ENCODE measurements around the gene ZNF462. TPM values are rescaled to one million over a fixed set of nuclear protein-coding genes. Genes with fewer than 3 reads are reported as not detected.
A peak's percentile ranks its signal among the peaks of the same experiment; 100 is the strongest.

ZNF462 gene
- total and polyA plus RNA-seq, 4 donors, result 30.6 to 61.7 (median 41.7) TPM

- Histone ChIP-seq H3K4me3 (ENCODE audit: low read depth, low read length) (no peak overlapping the region), H3K4me1 (ENCODE audit: control insufficient read depth, insufficient read depth, low read length) (peaks cover 15% of the 10 kb centered on the region), H3K27me3 (ENCODE audit: control insufficient read depth, insufficient read depth, low read length) (no peaks in the 10 kb centered on the region), H3K27ac (ENCODE audit: low read depth, low read length) (no peak overlapping the region), H3K9me3 (ENCODE audit: control insufficient read depth, insufficient read depth, low read length) (no peaks in the 10 kb centered on the region), H3K36me3 (ENCODE audit: control insufficient read depth, insufficient read depth, low read length) (no peaks in the 10 kb centered on the region)
- no peak for DNase-seq (ENCODE audit: low read depth in 4 of 6, low spot score in 6 of 6)
- no CpG with 5 or more reads among the region's 2 CpGs for WGBS (ENCODE audit: insufficient coverage)
Measured at GRCh38 chr9:106874652-106875051, 11.7 kb downstream of the ZNF462 start.

- H3K4me1 ChIP-seq (ENCODE audit: control insufficient read depth, insufficient read depth, low read length), result peaks cover 15% of the 10 kb centered on the region
- no peaks in the 10 kb centered on the region for H3K9me3 ChIP-seq (ENCODE audit: control insufficient read depth, insufficient read depth, low read length)
- H3K36me3 ChIP-seq (ENCODE audit: control insufficient read depth, insufficient read depth, low read length), result no peaks in the 10 kb centered on the region
- H3K4me3 ChIP-seq (ENCODE audit: low read depth, low read length), result no peak overlapping the region
- no CpG with 5 or more reads among the region's 3 CpGs for WGBS (ENCODE audit: insufficient coverage)
- DNase-seq (ENCODE audit: low read depth in 4 of 6, low spot score in 6 of 6), result no peak
- no peaks in the 10 kb centered on the region for H3K27me3 ChIP-seq (ENCODE audit: control insufficient read depth, insufficient read depth, low read length)
- no peak overlapping the region for H3K27ac ChIP-seq (ENCODE audit: low read depth, low read length)
Measured at GRCh38 chr9:106875529-106875928, 12.6 kb downstream of the ZNF462 start.

- WGBS (ENCODE audit: insufficient coverage), result 93% methylated on average over 3 of the region's 6 CpGs
- no peaks in the 10 kb centered on the region for H3K27me3 ChIP-seq (ENCODE audit: control insufficient read depth, insufficient read depth, low read length)
- DNase-seq (ENCODE audit: low read depth in 4 of 6, low spot score in 6 of 6), result no peak
- no peak overlapping the region for H3K27ac ChIP-seq (ENCODE audit: low read depth, low read length)
- no peak overlapping the region for H3K4me3 ChIP-seq (ENCODE audit: low read depth, low read length)
- H3K4me1 ChIP-seq (ENCODE audit: control insufficient read depth, insufficient read depth, low read length), result peaks cover 10% of the 10 kb centered on the region
- no peaks in the 10 kb centered on the region for H3K36me3 ChIP-seq (ENCODE audit: control insufficient read depth, insufficient read depth, low read length)
- no peaks in the 10 kb centered on the region for H3K9me3 ChIP-seq (ENCODE audit: control insufficient read depth, insufficient read depth, low read length)
Measured at GRCh38 chr9:106877345-106877744, 14.4 kb downstream of the ZNF462 start.

GRCh38 chr9:106878081-106878837 lies 15.3 kb downstream of the ZNF462 start:
- Histone ChIP-seq H3K27ac (ENCODE audit: low read depth, low read length) (no peak overlapping the region), H3K36me3 (ENCODE audit: control insufficient read depth, insufficient read depth, low read length) (no peaks in the 10 kb centered on the region), H3K4me3 (ENCODE audit: low read depth, low read length) (no peak overlapping the region), H3K4me1 (ENCODE audit: control insufficient read depth, insufficient read depth, low read length) (peaks cover 10% of the 10 kb centered on the region), H3K27me3 (ENCODE audit: control insufficient read depth, insufficient read depth, low read length) (no peaks in the 10 kb centered on the region), H3K9me3 (ENCODE audit: control insufficient read depth, insufficient read depth, low read length) (no peaks in the 10 kb centered on the region)
- DNase-seq (ENCODE audit: low read depth in 4 of 6, low spot score in 6 of 6), result no peak
- 67% methylated on average over 1 of the region's 5 CpGs for WGBS (ENCODE audit: insufficient coverage)

GRCh38 chr9:106878934-106879333 lies 16.0 kb downstream of the ZNF462 start:
- Histone ChIP-seq H3K4me1 (ENCODE audit: control insufficient read depth, insufficient read depth, low read length) (peaks cover 10% of the 10 kb centered on the region), H3K27me3 (ENCODE audit: control insufficient read depth, insufficient read depth, low read length) (no peaks in the 10 kb centered on the region), H3K27ac (ENCODE audit: low read depth, low read length) (peak overlapping the region; percentile 30), H3K4me3 (ENCODE audit: low read depth, low read length) (no peak overlapping the region), H3K36me3 (ENCODE audit: control insufficient read depth, insufficient read depth, low read length) (no peaks in the 10 kb centered on the region), H3K9me3 (ENCODE audit: control insufficient read depth, insufficient read depth, low read length) (no peaks in the 10 kb centered on the region)
- WGBS (ENCODE audit: insufficient coverage), result 10% methylated on average over 4 of the region's 4 CpGs
- DNase-seq (ENCODE audit: low read depth in 4 of 6, low spot score in 6 of 6), result peak in 2 of 6 donors; percentile 72 to 86

- WGBS (ENCODE audit: insufficient coverage), result 33% methylated on average over 1 of the region's 3 CpGs
- Histone ChIP-seq H3K4me1 (ENCODE audit: control insufficient read depth, insufficient read depth, low read length) (peaks cover 10% of the 10 kb centered on the region), H3K27ac (ENCODE audit: low read depth, low read length) (peak overlapping the region; percentile 17), H3K36me3 (ENCODE audit: control insufficient read depth, insufficient read depth, low read length) (no peaks in the 10 kb centered on the region), H3K27me3 (ENCODE audit: control insufficient read depth, insufficient read depth, low read length) (no peaks in the 10 kb centered on the region), H3K4me3 (ENCODE audit: low read depth, low read length) (no peak overlapping the region), H3K9me3 (ENCODE audit: control insufficient read depth, insufficient read depth, low read length) (no peaks in the 10 kb centered on the region)
- DNase-seq (ENCODE audit: low read depth in 4 of 6, low spot score in 6 of 6), result peak in 2 of 6 donors; percentile 49 to 59
Measured at GRCh38 chr9:106879439-106879882, 16.5 kb downstream of the ZNF462 start.

GRCh38 chr9:106880081-106880480 lies 17.1 kb downstream of the ZNF462 start:
- Histone ChIP-seq H3K27me3 (ENCODE audit: control insufficient read depth, insufficient read depth, low read length) (no peaks in the 10 kb centered on the region), H3K36me3 (ENCODE audit: control insufficient read depth, insufficient read depth, low read length) (no peaks in the 10 kb centered on the region), H3K4me1 (ENCODE audit: control insufficient read depth, insufficient read depth, low read length) (peaks cover 10% of the 10 kb centered on the region), H3K4me3 (ENCODE audit: low read depth, low read length) (no peak overlapping the region), H3K27ac (ENCODE audit: low read depth, low read length) (no peak overlapping the region), H3K9me3 (ENCODE audit: control insufficient read depth, insufficient read depth, low read length) (no peaks in the 10 kb centered on the region)
- no peak for DNase-seq (ENCODE audit: low read depth in 4 of 6, low spot score in 6 of 6)
- 91% methylated on average over 4 of the region's 5 CpGs for WGBS (ENCODE audit: insufficient coverage)

GRCh38 chr9:106880863-106881262 lies 17.9 kb downstream of the ZNF462 start:
- H3K4me3 ChIP-seq (ENCODE audit: low read depth, low read length), result no peak overlapping the region
- whole genome bisulfite sequencing (ENCODE audit: insufficient coverage), result 67% methylated on average over 5 of the region's 6 CpGs
- no peak overlapping the region for H3K27ac ChIP-seq (ENCODE audit: low read depth, low read length)
- H3K4me1 ChIP-seq (ENCODE audit: control insufficient read depth, insufficient read depth, low read length), result peaks cover 10% of the 10 kb centered on the region
- H3K9me3 ChIP-seq (ENCODE audit: control insufficient read depth, insufficient read depth, low read length), result no peaks in the 10 kb centered on the region
- H3K36me3 ChIP-seq (ENCODE audit: control insufficient read depth, insufficient read depth, low read length), result no peaks in the 10 kb centered on the region
- H3K27me3 ChIP-seq (ENCODE audit: control insufficient read depth, insufficient read depth, low read length), result no peaks in the 10 kb centered on the region
- DNase-seq (ENCODE audit: low read depth in 4 of 6, low spot score in 6 of 6), result no peak

- Histone ChIP-seq H3K9me3 (ENCODE audit: control insufficient read depth, insufficient read depth, low read length) (no peaks in the 10 kb centered on the region), H3K4me1 (ENCODE audit: control insufficient read depth, insufficient read depth, low read length) (peaks cover 6% of the 10 kb centered on the region), H3K36me3 (ENCODE audit: control insufficient read depth, insufficient read depth, low read length) (no peaks in the 10 kb centered on the region), H3K4me3 (ENCODE audit: low read depth, low read length) (no peak overlapping the region), H3K27me3 (ENCODE audit: control insufficient read depth, insufficient read depth, low read length) (no peaks in the 10 kb centered on the region), H3K27ac (ENCODE audit: low read depth, low read length) (no peak overlapping the region)
- WGBS (ENCODE audit: insufficient coverage), result 75% methylated on average over 1 of the region's 4 CpGs
- no peak for DNase-seq (ENCODE audit: low read depth in 4 of 6, low spot score in 6 of 6)
Measured at GRCh38 chr9:106883030-106883429, 20.1 kb downstream of the ZNF462 start.

- no peaks in the 10 kb centered on the region for H3K36me3 ChIP-seq (ENCODE audit: control insufficient read depth, insufficient read depth, low read length)
- no peak overlapping the region for H3K27ac ChIP-seq (ENCODE audit: low read depth, low read length)
- no peaks in the 10 kb centered on the region for H3K27me3 ChIP-seq (ENCODE audit: control insufficient read depth, insufficient read depth, low read length)
- H3K9me3 ChIP-seq (ENCODE audit: control insufficient read depth, insufficient read depth, low read length), result no peaks in the 10 kb centered on the region
- WGBS (ENCODE audit: insufficient coverage), result no CpG with 5 or more reads among the region's 2 CpGs
- no peak overlapping the region for H3K4me3 ChIP-seq (ENCODE audit: low read depth, low read length)
- H3K4me1 ChIP-seq (ENCODE audit: control insufficient read depth, insufficient read depth, low read length), result peaks cover 6% of the 10 kb centered on the region
- DNase-seq (ENCODE audit: low read depth in 4 of 6, low spot score in 6 of 6), result no peak
Measured at GRCh38 chr9:106883626-106884190, 20.7 kb downstream of the ZNF462 start.
